GM13976 (cell line): ENCODE data around the gene ASTN2.
A peak's percentile ranks its signal among the peaks of the same experiment; 100 is the strongest.

Experiments
- DNase-seq: peaks from one replicate; pipeline ENCODE4 v3.0.0; 2012; ENCODE audit warnings: low spot score
- CTCF ChIP-seq: IDR thresholded peaks from 2 replicates; pipeline ENCODE4 v1.5.1; 2012; ENCODE audit warnings: borderline replicate concordance, mild to moderate bottlenecking; ENCODE audit not compliant: insufficient read depth; ENCODE audit errors: extremely low read depth, missing control alignments, control extremely low read depth
- in situ Hi-C: fragments of 300-500 bp; cut with MboI; formaldehyde crosslinking; loops from one replicate; pipeline ENCODE4 v1.12.0; 2022; ENCODE audit warnings: low sequenced_read_pairs, mixed read lengths, inconsistent platforms; ENCODE audit not compliant: unreplicated experiment

Gene ASTN2

GRCh38 chr9:117416856-117417255 is 2.0 kb upstream of the ASTN2 start:
- no peak for TF ChIP-seq CTCF
- no peak for DNase-seq
- in situ Hi-C loops: loop anchor here (25.0 kb wide), 1 partner anchor 680 kb away; no protein-coding TSS in a partner anchor

- in situ Hi-C loops: loop anchor here (25.0 kb wide), 1 partner anchor 678 kb away; no protein-coding TSS in a partner anchor
- TF ChIP-seq CTCF: no peak
- DNase-seq: peak; percentile 10
Observed at GRCh38 chr9:117415358-117415914, 579 bp upstream of the ASTN2 start.

- in situ Hi-C loops: loop anchor here (25.0 kb wide), 1 partner anchor 677 kb away; no protein-coding TSS in a partner anchor
- DNase-seq: peak; percentile 43
Observed at GRCh38 chr9:117414220-117414905, 494 bp downstream of the ASTN2 start.

GRCh38 chr9:117413346-117414219 is 1.3 kb downstream of the ASTN2 start:
- DNase-seq: peak; percentile 36
- in situ Hi-C loops: loop anchor here (25.0 kb wide), 1 partner anchor 676 kb away; no protein-coding TSS in a partner anchor
- TF ChIP-seq CTCF: no peak

More at GRCh38 chr9:117414220-117414905, 494 bp downstream of the ASTN2 start:
- no peak for TF ChIP-seq CTCF

- peak; percentile 44 for DNase-seq
- TF ChIP-seq CTCF: no peak
- in situ Hi-C loops: loop anchor here (25.0 kb wide), 1 partner anchor 676 kb away; no protein-coding TSS in a partner anchor
Observed at GRCh38 chr9:117412841-117413240, 2.0 kb downstream of the ASTN2 start.

- peak; percentile 23 for DNase-seq
- TF ChIP-seq CTCF: no peak
- in situ Hi-C loops: loop anchor here (25.0 kb wide), 1 partner anchor 675 kb away; no protein-coding TSS in a partner anchor
Observed at GRCh38 chr9:117412006-117412715, 2.7 kb downstream of the ASTN2 start.
